Mesenteric fat pad (tissue), 1 donor: ENCODE data around the gene KCNQ1OT1. TPM values are rescaled to one million over a fixed set of nuclear protein-coding genes. Genes with fewer than 3 reads are reported as not detected.

Source experiments
- DNase-seq: peaks from one replicate; pipeline ENCODE4 v3.0.0-alpha.2; 2020; ENCODE audit warnings: low spot score
- total RNA-seq: library from RNA; stranded (reverse); fragmentation: NEBNext Ultra II Directional; extraction: Animal tissue kit (Norgen Biotek cat#: 25700); gene quantifications from one replicate; pipeline ENCODE4 v1.2.1, GENCODE V29; 2021
- donor health status: DM: yes; HTN: yes; CAD: no.

KCNQ1OT1 gene
- total RNA-seq, 1 donor from 2014 or later, result 3.0 TPM

DNA sequence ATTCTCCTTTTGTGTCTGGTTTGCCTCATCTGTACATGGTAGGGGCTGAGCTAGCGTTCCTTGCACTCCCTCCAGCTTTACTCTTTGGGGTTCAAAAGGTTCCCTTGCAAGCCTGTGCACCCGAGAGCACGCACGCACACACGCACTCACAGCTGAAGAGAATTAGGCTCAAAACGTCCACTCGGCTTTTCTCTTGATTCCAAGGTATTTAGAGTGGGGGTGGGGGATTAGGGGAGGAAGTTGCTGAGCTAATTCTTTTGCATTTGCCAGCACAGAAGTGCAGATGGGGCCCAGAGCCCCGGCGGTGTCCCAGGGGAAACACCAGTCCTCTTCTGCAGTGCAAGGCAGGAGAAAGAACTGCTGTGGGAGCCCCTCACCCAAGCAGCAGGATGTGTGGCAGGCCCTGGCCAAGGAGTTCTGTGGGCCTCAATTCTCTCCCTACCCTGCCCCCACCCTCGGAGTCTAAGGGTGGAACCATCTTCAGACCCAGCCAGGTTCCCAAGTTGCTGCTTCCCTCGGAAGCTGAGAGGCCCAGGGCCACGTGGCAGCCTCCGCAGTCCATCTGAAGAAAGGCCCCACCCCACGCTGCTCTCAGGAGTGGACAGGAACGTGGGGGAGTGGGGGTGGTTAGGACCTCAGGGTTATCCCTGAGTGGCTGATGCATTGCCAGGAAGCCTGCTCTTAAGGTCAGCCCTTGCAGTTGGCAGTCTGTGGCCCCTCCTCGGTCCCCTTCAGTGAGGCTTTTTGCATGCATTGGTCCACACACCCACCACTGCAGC lies 3.8 kb upstream of the KCNQ1OT1 start:
- no peak for DNase-seq

DNA sequence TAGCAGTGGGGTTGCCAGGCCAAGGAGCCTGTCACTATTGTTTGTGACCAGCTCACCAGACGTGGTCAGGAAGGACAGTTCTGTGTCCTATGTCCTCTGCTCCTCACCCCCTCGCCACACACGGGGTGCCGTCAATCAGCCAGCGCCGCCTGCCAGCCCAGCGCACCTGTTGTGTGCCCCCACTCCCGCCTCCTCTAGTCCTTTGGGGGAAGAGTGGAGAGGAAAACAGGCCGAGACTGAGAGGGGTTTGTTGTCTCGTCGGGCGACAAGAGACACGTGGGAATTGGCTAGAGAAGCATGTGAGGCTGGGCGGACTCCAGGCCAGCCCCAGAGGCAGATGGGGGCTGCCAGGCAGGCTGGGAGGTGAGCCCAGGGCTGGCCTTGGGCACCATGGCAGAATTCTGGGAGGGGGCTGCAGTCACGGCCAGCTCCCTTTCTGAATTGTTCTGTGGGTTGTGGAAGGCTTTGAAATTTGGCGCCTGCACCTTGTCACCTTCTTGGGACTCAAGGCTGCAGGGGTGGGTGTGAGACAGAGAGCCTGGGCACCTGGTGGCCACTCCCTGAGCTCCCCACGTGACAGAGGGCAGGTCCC lies 3.1 kb upstream of the KCNQ1OT1 start:
- no peak for DNase-seq

DNA sequence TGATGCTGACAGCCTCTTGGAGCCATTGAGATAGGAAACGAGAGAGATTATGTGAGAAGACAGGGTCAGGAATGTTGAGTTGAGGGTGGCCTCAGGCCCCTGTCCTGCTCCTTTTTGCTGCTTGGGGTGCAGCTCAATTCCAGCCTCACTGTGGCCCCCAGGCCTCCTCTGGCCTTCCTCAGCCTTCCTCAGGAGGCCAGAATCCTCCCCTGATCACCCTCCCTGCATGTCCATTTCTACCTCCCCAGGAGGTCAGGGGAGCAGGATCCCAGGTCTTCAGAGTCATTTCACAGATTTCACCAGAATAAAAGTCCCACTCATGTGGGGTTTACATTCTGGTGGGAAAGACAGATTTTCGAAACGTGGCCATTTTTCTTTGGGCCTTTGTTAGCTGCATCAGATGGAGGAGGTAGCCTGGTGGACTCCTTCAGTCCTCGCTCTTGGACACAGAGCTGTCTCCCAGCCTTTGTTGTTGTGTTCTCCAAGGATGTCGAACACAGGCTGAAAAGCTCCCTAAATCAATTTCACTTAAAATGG lies 2.2 kb upstream of the KCNQ1OT1 start:
- DNase-seq, result peak; percentile 51

DNA sequence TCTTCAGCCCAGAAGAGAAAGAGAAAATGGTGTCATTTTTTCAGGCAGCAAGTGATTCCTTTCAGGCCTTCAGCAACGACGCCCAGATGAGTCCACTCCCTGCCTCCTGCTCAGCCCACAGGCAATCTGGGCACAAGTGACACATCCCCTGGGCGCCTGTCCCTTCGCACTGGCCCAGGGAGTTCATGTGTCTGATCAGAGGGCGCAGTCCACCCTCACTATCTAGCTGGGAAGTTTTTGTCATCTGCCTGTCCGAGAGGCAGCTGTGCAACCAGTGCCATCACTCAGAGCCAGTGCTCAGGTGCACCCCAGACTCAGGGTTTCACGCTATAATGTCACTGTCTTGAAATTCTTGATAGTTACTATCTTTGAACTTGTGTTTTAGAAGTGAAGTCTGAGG lies 1.4 kb upstream of the KCNQ1OT1 start:
- DNase-seq, result peak; percentile 77

DNA sequence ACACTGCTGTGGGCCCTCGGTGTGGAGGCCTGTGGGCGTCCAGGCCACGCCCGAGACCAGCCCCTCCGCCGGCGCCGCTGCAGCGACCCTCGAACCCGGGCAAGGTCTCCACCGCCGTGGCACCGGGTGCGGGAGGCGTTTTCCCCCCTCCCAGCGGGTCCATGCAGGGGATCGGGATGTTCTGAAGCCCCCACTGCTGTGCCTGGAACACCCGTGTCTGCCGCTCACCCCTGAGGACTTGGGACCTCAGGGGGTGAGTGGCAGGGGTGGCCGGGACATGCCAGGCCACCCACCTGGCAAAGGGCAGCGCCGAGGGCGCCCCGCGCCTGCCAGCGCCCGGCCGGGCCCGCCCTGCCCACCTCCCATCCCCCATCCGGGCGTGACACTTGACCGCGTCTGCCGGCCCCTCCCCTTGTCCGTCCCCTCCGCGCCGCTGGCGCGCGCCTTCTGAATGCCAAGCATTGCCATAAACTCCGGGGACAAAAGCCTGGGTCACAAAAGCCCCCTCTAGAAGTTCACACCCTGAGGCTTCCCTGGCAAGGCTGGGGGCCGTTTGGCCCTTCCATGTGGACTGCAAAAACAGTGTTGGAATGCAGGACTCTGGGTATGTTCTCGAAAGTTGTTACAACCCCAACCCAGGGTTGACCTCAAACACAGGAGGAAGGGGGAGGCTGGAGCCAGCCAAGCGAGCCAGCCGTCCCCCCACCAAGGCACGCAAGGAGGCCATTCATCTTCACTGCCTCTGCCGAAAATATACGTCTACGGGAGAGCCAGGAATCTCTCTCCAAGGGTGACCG lies 819 bp upstream of the KCNQ1OT1 start:
- peak; percentile 91 for DNase-seq

DNA sequence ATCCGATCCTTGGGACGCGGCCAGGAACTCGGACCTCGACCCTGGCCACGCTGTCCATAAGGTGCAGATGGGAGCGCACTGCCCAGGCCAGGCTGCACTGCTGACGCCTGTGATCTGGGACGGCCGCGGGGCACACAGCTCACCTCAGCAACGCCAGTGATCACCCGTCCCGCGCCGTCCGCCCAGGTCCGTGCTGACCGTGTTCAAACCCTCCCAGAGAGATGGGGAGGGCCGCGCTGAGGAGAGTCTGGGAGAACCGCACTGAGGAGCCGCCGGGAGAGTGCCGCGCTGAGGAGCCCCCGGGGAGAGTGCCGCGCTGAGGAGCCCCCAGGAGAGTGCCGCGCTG lies 636 bp downstream of the KCNQ1OT1 start:
- peak; percentile 90 for DNase-seq

DNA sequence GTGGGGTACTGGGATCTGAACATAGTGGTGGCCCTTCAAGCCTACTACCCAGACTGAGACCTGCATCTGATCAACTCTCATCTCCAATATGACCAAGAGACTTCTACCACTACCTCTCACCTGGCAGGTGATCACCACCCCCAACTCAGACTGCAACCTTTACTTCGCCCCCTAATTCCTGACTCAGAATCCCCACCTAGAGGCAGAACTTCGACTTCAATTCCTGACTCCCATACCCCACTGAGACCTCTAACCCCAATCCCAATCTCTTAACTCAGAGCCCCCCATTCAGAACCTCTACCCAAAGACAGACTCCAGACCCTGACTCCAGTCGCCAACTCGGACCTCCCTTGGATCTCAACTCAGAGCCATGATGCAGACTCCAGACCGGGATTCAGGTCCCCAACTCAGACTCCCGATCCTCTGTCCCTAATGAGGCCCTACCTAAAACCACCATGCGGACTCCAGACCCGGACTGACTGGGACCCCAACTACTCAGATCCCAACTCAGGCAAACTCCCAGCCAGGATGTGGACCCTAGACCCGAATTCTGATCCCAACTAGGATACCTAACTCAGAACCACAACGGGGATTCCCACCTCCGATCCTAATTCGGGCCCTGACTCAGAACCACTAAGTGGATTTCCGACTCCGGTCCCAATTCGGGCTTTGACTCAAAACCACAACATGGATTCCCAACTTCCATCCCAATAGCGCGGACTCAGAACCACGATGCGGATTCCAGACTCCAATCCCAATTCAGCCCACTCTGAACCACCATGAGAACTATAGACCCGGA lies 1.2 kb downstream of the KCNQ1OT1 start:
- peak; percentile 53 for DNase-seq

DNA sequence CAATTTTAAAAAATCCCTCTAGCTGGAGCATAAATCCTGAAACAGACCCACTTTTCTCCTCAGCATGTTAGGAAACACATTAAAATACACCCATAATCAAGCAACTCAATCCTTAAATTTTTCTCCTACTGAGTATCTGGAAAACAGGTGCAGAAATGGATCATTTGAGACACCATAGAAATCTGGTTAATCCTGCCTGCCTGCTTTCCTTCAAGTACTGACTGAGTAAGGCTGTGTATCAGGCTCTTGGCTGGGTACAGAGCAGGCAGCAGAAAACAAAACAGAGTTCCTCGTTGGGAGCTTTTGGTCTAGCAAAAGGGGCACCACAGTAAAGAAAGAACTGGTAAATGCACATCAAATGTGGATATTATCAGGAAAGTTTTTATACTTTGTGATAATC lies 1.9 kb downstream of the KCNQ1OT1 start:
- DNase-seq, result no peak

DNA sequence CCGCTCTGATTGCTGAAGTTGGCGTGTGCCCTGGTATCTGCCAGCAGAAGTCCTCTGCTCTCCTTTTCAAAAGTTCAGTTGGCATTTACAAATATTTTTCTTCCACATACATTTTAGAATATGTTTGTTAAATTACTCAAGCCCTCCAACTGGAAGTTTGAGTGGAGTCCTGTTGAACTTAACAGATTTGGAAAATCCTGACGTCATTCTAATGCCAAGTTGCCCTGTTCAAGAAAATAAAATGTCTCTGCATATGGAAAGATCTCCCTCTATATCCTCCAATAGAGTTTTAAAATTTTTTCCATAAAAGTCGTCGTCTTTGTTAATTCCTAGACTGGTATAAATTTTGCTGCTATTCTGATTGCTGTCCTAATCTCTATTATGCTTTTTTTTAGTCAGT lies 3.3 kb downstream of the KCNQ1OT1 start:
- DNase-seq, result peak; percentile 30

DNA sequence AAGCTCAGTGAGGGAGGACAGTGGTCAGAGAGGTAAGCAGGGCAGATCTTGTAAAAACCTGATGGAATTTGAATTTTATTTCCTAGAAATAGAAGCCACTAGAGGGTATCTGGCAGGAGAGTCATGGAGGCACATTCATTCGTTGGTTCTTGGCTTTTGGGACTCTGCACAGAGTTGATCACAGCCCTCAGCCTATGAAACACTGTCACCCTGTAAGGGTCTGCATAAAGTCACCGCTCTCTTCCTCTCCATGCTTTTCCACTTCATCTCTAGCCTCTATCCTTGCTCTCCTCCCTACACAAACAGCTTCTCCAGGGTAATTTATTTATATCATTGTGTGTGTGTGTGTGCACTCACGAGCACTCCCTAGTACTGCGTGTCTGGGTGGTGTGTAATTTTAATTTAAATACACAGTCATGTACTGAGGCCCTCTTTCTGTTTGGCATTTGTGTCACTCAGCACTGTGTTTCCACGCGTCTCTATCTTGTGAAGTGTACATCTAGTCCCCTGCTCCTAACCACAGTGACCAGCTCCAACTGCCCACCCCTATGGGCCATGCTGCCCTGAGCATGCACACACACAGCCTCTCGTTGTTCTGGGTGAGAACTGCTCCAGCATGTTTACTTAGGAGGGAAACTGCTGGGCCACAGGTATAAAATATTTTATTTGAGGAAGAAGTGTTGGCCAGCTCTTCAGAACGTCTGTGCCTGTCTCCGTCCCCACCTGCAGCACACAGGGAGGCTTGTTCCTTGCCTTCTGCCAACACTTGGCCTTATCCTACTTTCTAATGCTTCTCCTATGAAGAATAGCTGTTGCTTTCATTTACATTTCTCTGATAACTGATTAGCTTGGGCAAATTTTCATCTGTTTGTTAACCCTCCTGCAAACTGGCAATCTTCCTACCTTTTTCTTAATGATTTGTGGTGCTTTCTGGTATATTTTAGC lies 4.5 kb downstream of the KCNQ1OT1 start:
- DNase-seq, result peak; percentile 28

DNA sequence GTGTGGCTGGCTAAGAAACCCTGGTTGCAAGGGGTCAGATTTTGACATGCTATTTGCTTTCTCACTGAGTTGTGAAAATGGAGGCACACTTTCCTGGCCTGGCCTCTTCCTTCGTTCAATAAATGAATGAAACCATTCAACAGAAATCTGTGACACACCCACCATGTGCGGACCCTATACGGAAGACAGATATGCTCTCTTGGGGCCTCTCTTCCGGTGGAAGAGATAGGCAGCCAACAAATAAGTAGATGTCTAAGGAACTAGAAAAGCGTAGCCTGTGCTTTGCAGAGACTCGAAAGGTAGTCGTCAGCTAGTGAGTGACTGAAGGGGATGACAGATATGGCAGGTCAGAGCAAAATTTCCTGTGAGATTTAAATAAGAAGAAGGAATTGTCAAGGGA lies 5.3 kb downstream of the KCNQ1OT1 start:
- DNase-seq, result peak; percentile 11

DNA sequence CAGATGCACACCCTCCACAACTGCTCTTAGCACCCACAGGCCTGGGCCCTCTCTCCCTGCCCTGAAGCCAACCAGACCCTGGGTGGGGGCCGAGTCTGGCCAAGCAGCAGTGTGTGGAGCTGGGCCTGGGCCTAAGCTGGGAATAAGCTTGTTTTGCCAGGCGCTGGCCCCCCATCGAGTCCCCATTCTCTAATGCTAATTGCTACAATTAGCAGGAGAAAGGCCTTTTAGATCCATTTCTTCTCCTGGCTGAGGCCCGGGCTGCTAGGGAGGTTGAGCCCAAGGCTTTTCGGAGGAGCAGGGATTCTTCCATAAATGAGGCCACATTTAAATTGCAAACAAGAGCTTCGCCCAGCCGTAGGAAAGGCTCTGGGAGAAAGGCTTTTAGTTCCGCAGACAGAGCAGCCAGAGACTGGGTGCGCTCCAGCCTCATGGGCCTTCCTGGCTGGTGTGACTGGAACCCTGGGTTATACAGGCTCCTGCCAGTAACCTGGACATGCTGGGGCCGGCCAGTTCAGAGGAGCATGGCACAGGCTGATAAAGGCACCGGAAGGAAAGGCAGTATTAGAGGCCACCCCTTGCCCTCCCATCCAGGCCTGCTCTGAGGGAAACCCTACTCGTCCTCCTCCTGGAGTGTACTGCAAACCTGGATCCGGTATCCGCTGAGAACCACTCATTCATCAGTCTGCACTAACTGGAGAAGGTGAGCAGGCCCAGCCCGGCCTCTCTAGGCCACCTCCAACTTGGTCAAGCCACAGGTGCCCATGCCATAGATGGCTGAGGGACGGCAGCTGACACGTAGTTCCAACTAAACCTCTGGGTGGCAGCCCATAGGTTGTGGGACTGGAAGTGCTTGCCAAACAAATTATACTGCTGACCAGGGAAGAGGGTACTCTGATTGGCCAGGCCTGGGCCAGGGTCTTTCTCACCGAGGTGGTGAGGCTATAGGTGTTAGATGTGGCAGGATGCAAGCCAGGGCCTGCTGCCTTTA lies 6.2 kb downstream of the KCNQ1OT1 start:
- peak; percentile 86 for DNase-seq

DNA sequence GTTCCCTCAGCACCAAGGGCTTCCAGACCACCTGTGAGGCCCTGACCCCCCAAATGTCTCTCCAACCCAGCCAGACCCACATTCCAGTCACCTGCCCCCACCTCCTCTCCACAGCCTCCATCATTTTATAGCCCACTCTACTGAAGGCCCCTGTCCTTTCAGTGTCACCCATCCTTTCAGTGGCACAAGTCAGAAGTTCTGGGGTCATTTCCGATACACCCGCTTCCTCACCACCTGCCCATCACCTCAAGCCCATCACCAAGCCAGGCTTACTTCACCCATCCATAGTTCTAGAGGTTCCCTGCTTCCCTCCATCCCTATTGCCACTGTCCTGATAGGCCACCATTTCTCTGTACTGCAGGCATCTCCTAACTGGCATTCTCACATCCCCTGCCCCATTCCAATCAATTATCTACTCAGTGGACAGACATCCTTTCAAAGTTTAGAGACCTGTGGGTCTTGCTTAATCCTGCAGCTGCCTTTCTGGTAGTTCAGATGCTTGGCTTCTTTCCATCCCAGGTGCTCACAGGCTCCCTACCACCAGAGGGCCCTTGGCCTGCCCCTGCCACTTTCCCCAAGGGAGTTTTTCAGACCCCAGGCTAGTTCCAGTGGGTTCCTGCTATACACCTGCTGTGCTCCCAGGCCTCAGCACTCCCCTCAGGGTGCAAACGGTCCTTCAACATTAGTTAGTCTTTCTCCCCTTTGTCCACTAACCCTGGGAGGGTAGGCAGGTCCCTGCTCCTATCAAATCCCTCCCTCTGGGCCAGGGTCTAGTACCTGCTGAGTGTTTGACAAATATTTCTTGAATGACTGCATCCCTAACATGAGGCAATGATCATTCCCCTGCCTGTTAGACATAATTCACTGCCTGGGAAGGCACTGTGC lies 7.6 kb downstream of the KCNQ1OT1 start:
- DNase-seq, result peak; percentile 64

DNA sequence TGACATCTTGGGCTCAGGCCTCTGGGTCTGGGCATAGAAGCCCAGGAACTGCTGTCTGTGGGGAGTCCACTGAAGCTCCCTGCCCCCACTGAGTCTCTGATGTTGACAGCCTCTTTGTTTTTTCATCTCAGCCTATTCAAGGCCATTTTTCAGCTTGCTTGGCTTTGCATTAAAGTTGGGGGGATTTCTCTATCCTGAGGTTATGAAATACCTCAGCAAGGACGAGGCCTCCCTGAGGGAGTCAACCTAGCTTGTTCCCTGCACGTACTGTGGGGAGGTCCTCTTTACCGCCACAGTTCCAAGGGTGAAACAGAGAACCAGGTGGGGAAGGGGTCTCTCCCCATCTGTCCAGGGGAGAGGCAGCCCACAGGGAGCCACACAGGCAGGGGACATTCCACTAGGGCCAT lies 8.4 kb downstream of the KCNQ1OT1 start:
- DNase-seq, result peak; percentile 24

DNA sequence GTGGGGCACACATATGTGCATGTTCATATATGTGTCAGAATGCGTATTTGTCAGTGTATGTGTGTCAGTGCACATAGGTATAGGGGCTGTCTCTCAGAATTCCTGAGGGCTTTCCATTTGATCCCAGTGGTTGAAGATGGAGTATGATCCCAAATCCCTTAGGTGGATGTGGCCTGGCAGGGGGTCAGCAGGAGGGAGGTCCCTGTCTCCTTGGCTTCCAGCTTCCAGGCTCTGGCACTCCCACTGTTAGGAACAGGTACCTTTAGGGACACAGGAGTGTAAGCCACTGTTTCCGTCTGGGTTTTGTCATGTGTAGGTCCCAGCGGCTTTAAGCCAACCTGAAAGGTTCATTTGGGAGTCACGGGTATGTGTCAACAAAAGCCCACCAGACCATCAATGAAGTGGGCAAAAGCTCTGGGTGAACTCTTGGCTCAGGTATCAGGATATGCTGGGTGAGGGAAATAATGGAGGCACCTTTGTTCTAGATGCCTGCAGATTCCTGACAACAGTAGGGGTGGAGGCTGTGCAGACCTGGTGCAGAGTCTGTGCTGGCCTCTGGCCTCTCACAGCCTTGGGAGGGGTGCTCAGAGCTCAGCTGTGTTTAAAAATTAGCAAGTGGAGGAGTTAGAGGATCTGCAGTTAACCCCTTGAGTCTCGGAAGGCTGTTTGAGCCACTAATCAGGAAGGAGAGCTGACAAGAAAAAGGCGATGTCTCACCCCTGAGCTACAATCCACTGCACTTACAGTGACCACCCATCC lies 9.0 kb downstream of the KCNQ1OT1 start:
- peak; percentile 49 for DNase-seq

DNA sequence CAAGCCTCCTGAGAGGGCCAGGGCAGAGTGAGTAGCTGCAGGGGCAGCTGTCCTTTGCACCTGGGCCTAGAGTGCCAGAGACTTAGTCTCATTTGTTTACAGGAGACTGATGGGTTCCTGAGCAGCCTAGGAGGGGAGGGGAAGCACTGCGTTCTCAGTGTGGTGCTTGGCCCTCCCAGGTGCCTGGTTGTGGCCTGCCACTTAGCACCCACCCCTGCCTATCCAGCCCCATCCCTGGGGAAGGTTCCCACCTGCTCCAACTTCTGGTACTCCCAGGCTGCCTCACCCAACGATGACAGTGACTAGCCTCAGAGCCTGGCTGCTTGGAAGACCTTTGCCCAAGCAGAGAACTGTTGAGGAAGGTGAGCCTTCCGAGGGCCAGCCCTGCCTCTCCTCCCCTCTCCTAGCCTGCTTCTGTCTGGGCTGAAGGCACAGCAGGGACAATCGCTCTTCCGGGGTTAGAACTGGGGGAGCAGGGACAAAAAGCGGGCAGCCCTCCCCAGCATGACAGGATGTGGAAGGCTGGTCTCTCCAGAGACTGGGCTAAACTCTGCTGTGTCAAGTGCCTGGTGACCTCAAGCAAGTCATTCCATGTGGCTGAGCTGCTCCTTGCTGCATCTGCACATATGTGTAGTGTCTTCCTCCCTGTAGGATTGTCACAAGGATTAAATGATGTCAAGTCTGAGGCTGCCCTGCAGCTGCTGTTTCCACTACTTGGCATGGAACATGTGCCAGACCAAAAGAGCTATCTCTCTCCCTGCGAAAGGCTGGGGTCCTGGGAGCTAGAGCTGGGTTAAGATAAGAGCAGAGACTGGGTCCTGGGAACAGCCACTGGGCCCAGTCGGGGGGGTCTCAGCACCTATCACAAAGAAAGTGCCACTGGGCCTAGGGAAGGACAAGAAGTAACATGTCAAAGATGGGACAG lies 9.9 kb downstream of the KCNQ1OT1 start:
- peak; percentile 74 for DNase-seq
